ENCODE data around the gene NXPH1. TPM values are rescaled to one million over a fixed set of nuclear protein-coding genes. Genes with fewer than 3 reads are reported as not detected.

The NXPH1 gene
- total RNA-seq, 1 experiment from 2014 or later = 1.2 TPM

- peak; percentile 58 to 70 for DNase-seq
- no peak overlapping the region for H3K4me3 ChIP-seq (ENCODE audit: low read depth, low read length)
- peak; percentile 70 to 81 for TF ChIP-seq CTCF (IDR thresholded peaks at IDR 0.05; ENCODE audit: insufficient read depth in 1 of 2, low read depth in 1 of 2, low read length in 1 of 2, severe bottlenecking in 1 of 2, unreplicated experiment in 1 of 2)
- no peaks in the 10 kb centered on the region for H3K27me3 ChIP-seq (replicated peaks; ENCODE audit: control insufficient read depth, insufficient read depth, low read length)
- intact Hi-C loops (cut with micrococcal nuclease; ENCODE audit: unreplicated experiment) = loop anchor here (1.0 kb wide), 4 partner anchors 306 to 673 kb away; no protein-coding TSS in a partner anchor
- ChIA-PET CTCF (interaction anchor here (0.7 to 1.4 kb wide), 4 partner anchors 15 to 405 kb away, joined by 3 to 5 read pairs (median 3); partner anchors contain the start of gene NXPH1), POLR2A (no interaction called here)
- no peaks in the 10 kb centered on the region for H3K9me3 Mint-ChIP-seq (ENCODE audit: unreplicated experiment)
- no TSS peak for BruUV-seq (replicated peaks)
- H3K36me3 Mint-ChIP-seq (ENCODE audit: insufficient read depth, unreplicated experiment) = no peaks in the 10 kb centered on the region
- peaks cover 3% of the 10 kb centered on the region for H3K27me3 Mint-ChIP-seq (ENCODE audit: insufficient read depth, unreplicated experiment)
- H3K9me3 ChIP-seq = no peaks in the 10 kb centered on the region
- H3K4me1 Mint-ChIP-seq (ENCODE audit: low read depth, unreplicated experiment) = no peaks in the 10 kb centered on the region
- no peaks in the 10 kb centered on the region for H3K36me3 ChIP-seq (ENCODE audit: control insufficient read depth, insufficient read depth, low read length)
- H3K4me3 Mint-ChIP-seq (ENCODE audit: unreplicated experiment) = no peak overlapping the region
- H3K4me1 ChIP-seq = no peaks in the 10 kb centered on the region
- H3K27ac Mint-ChIP-seq (ENCODE audit: unreplicated experiment) = no peak overlapping the region
Measured at GRCh38 chr7:8418629-8419245, 14.7 kb upstream of the NXPH1 start.

- H3K4me1 ChIP-seq = no peaks in the 10 kb centered on the region
- H3K4me3 ChIP-seq (ENCODE audit: low read depth, low read length) = no peak overlapping the region
- no peak for TF ChIP-seq CTCF (IDR thresholded peaks at IDR 0.05; ENCODE audit: insufficient read depth in 1 of 2, low read depth in 1 of 2, low read length in 1 of 2, severe bottlenecking in 1 of 2, unreplicated experiment in 1 of 2)
- no peak overlapping the region for H3K27ac Mint-ChIP-seq (ENCODE audit: unreplicated experiment)
- DNase-seq = no peak
- intact Hi-C loops (cut with micrococcal nuclease; ENCODE audit: unreplicated experiment) = no loop called here
- H3K9me3 Mint-ChIP-seq (ENCODE audit: unreplicated experiment) = no peaks in the 10 kb centered on the region
- POLR2A ChIA-PET = no interaction called here
- BruUV-seq (replicated peaks) = no TSS peak
- no peaks in the 10 kb centered on the region for H3K36me3 ChIP-seq (ENCODE audit: control insufficient read depth, insufficient read depth, low read length)
- H3K4me3 Mint-ChIP-seq (ENCODE audit: unreplicated experiment) = no peak overlapping the region
- CTCF ChIA-PET = no interaction called here
- H3K27me3 Mint-ChIP-seq (ENCODE audit: insufficient read depth, unreplicated experiment) = peaks cover 3% of the 10 kb centered on the region
- H3K36me3 Mint-ChIP-seq (ENCODE audit: insufficient read depth, unreplicated experiment) = no peaks in the 10 kb centered on the region
- H3K9me3 ChIP-seq = no peaks in the 10 kb centered on the region
- no peaks in the 10 kb centered on the region for H3K4me1 Mint-ChIP-seq (ENCODE audit: low read depth, unreplicated experiment)
- H3K27me3 ChIP-seq (replicated peaks; ENCODE audit: control insufficient read depth, insufficient read depth, low read length) = no peaks in the 10 kb centered on the region
Measured at GRCh38 chr7:8422177-8422576, 11.2 kb upstream of the NXPH1 start.

- H3K4me1 ChIP-seq = no peaks in the 10 kb centered on the region
- H3K9me3 ChIP-seq = no peaks in the 10 kb centered on the region
- Mint-ChIP-seq H3K9me3 (ENCODE audit: unreplicated experiment) (no peaks in the 10 kb centered on the region), H3K27me3 (ENCODE audit: insufficient read depth, unreplicated experiment) (no peaks in the 10 kb centered on the region), H3K4me3 (ENCODE audit: unreplicated experiment) (no peak overlapping the region), H3K4me1 (ENCODE audit: low read depth, unreplicated experiment) (no peaks in the 10 kb centered on the region), H3K36me3 (ENCODE audit: insufficient read depth, unreplicated experiment) (no peaks in the 10 kb centered on the region), H3K27ac (ENCODE audit: unreplicated experiment) (no peak overlapping the region)
- TF ChIP-seq CTCF (IDR thresholded peaks at IDR 0.05; ENCODE audit: insufficient read depth in 1 of 2, low read depth in 1 of 2, low read length in 1 of 2, severe bottlenecking in 1 of 2, unreplicated experiment in 1 of 2) = no peak
- no TSS peak for BruUV-seq (replicated peaks)
- CTCF ChIA-PET = no interaction called here
- no peaks in the 10 kb centered on the region for H3K36me3 ChIP-seq (ENCODE audit: control insufficient read depth, insufficient read depth, low read length)
- no peak for DNase-seq
- no peak overlapping the region for H3K4me3 ChIP-seq (ENCODE audit: low read depth, low read length)
- no peaks in the 10 kb centered on the region for H3K27me3 ChIP-seq (replicated peaks; ENCODE audit: control insufficient read depth, insufficient read depth, low read length)
- POLR2A ChIA-PET = no interaction called here
- intact Hi-C loops (cut with micrococcal nuclease; ENCODE audit: unreplicated experiment) = no loop called here
Measured at GRCh38 chr7:8423057-8423456, 10.4 kb upstream of the NXPH1 start.

All from Caco-2 (cell line).